DND-41 (cell line): Measurements from ENCODE around the gene PTPRC.

ENCODE experiments used
- ATAC-seq: fragments of 200-7000 bp; cut with Tn5 transposase; 3 replicates; pipeline ENCODE4 v1.9.1; 2021; ENCODE audit warnings: low read depth; ENCODE audit not compliant: insufficient read depth
- DNase-seq: peaks from one replicate; pipeline ENCODE4 v3.0.0-alpha.2; 2020
- H2AFZ ChIP-seq: 2 replicates; pipeline ENCODE4 v1.6.0; 2012; ENCODE audit warnings: low read depth, low read length
- H3K27ac ChIP-seq: 2 replicates; pipeline ENCODE4 v1.5.1; 2012; ENCODE audit warnings: low read length, inconsistent platforms
- H3K27me3 ChIP-seq: fragments of 200-600 bp; sonication (generic); 2 replicates; pipeline ENCODE4 v1.6.0; 2012; ENCODE audit warnings: low read length, mild to moderate bottlenecking, inconsistent platforms; ENCODE audit not compliant: insufficient read depth, poor library complexity
- H3K36me3 ChIP-seq: 2 replicates; pipeline ENCODE4 v1.5.1; 2012; ENCODE audit warnings: low read length, inconsistent platforms; ENCODE audit not compliant: insufficient read depth
- H3K4me1 ChIP-seq: 2 replicates; pipeline ENCODE4 v1.5.1; 2012; ENCODE audit warnings: mild to moderate bottlenecking, low read length; ENCODE audit not compliant: insufficient read depth
- H3K4me2 ChIP-seq: 2 replicates; pipeline ENCODE4 v1.6.0; 2012; ENCODE audit warnings: mild to moderate bottlenecking, moderate library complexity, low read length, inconsistent platforms; ENCODE audit not compliant: insufficient read depth
- H3K4me3 ChIP-seq, 2 experiments: fragments of 200-600 bp in 1 of 2; shearing (Covaris generic) in 1 of 2; 2 replicates each; pipeline ENCODE4 v1.5.1; 2012 to 2016; ENCODE audit warnings: inconsistent platforms in 2 of 2, low read length in 2 of 2, mild to moderate bottlenecking in 2 of 2, low read depth in 1 of 2, moderate library complexity in 1 of 2
- H3K79me2 ChIP-seq: 2 replicates; pipeline ENCODE4 v1.6.0; 2012; ENCODE audit warnings: low read length, inconsistent platforms; ENCODE audit not compliant: insufficient read depth
- H3K9ac ChIP-seq: 2 replicates; pipeline ENCODE4 v1.6.0; 2012; ENCODE audit warnings: low read depth, mild to moderate bottlenecking, inconsistent platforms, low read length, moderate library complexity
- H3K9me3 ChIP-seq: 2 replicates; pipeline ENCODE4 v1.5.1; 2012; ENCODE audit warnings: low read length, moderate library complexity, mild to moderate bottlenecking, inconsistent platforms; ENCODE audit not compliant: insufficient read depth, severe bottlenecking
- H4K20me1 ChIP-seq: 2 replicates; pipeline ENCODE4 v1.6.0; 2012; ENCODE audit warnings: low read length; ENCODE audit not compliant: insufficient read depth
- CTCF ChIP-seq: IDR thresholded peaks from 2 replicates; pipeline ENCODE4 v1.5.1; 2012; ENCODE audit warnings: borderline replicate concordance, low read length, moderate library complexity, mild to moderate bottlenecking; ENCODE audit not compliant: poor library complexity, severe bottlenecking; ENCODE audit errors: extremely low read depth
- EZH2 ChIP-seq: IDR thresholded peaks from 3 replicates; pipeline ENCODE4 v1.6.1; 2012; ENCODE audit warnings: borderline replicate concordance, low read depth, mild to moderate bottlenecking, moderate library complexity, low read length, inconsistent platforms; ENCODE audit not compliant: severe bottlenecking

Gene PTPRC

GRCh38 chr1:198797656-198798055, 158.8 kb downstream of the PTPRC start:
- no peaks in the 10 kb centered on the region for H3K4me1 ChIP-seq
- H3K36me3 ChIP-seq, result no peaks in the 10 kb centered on the region; the same call in 1 of the 2 replicates
- ATAC-seq, result no peak
- peaks cover 24% of the 10 kb centered on the region for H3K9me3 ChIP-seq
- no peaks in the 10 kb centered on the region for H4K20me1 ChIP-seq
- H2AFZ ChIP-seq, result no peak overlapping the region
- no peaks in the 10 kb centered on the region for H3K79me2 ChIP-seq
- TF ChIP-seq CTCF (no peak), EZH2 (no peak)
- H3K9ac ChIP-seq, result no peak overlapping the region
- no peaks in the 10 kb centered on the region for H3K27me3 ChIP-seq
- DNase-seq, result no peak
- no peak overlapping the region for H3K4me2 ChIP-seq
- H3K4me3 ChIP-seq, result no peak overlapping the region
- H3K27ac ChIP-seq, result no peak overlapping the region

- Histone ChIP-seq H3K27me3 (no peaks in the 10 kb centered on the region), H2AFZ (no peak overlapping the region), H3K36me3 (no peaks in the 10 kb centered on the region; the same call in 1 of the 2 replicates), H3K9me3 (peaks cover 24% of the 10 kb centered on the region), H4K20me1 (no peaks in the 10 kb centered on the region), H3K4me2 (no peak overlapping the region), H3K4me3 (no peak overlapping the region), H3K27ac (no peak overlapping the region), H3K4me1 (no peaks in the 10 kb centered on the region), H3K79me2 (no peaks in the 10 kb centered on the region), H3K9ac (no peak overlapping the region)
- DNase-seq (no peak), ATAC-seq (no peak)
- TF ChIP-seq CTCF, result peak; percentile 10
- TF ChIP-seq EZH2, result no peak
These were observed 160.1 kb downstream of the PTPRC start for GRCh38 chr1:198798923-198799386.

GRCh38 chr1:198805498-198806151, 166.8 kb downstream of the PTPRC start:
- H3K27me3 ChIP-seq, result no peaks in the 10 kb centered on the region
- ATAC-seq, result no peak

More at GRCh38 chr1:198805498-198806151, 166.8 kb downstream of the PTPRC start:
- no peaks in the 10 kb centered on the region for H4K20me1 ChIP-seq
- no peaks in the 10 kb centered on the region for H3K79me2 ChIP-seq
- H3K9ac ChIP-seq, result no peak overlapping the region
- H3K4me3 ChIP-seq, result no peak overlapping the region
- H3K27ac ChIP-seq, result no peak overlapping the region
- H3K4me2 ChIP-seq, result no peak overlapping the region
- DNase-seq, result no peak
- peaks cover 14% of the 10 kb centered on the region for H3K36me3 ChIP-seq
- H3K4me1 ChIP-seq, result no peaks in the 10 kb centered on the region
- no peak overlapping the region for H2AFZ ChIP-seq
- no peaks in the 10 kb centered on the region for H3K9me3 ChIP-seq
- TF ChIP-seq EZH2 (no peak), CTCF (no peak)
